SU-DHL-6 (cell line): ENCODE data around the gene DHX38.

ENCODE experiments used
- EZH2phosphoT487 ChIP-seq: fragments of 200-600 bp; sonication (generic), shearing (Covaris generic); conservative IDR thresholded peaks from 2 replicates; pipeline ENCODE4 v1.6.1; 2018; ENCODE audit warnings: mild to moderate bottlenecking, antibody characterized with exemption, low read length, moderate library complexity, mixed read lengths
- TF ChIP-seq, protein P1 (sequence below): fragments of 200-600 bp; sonication (generic); IDR thresholded peaks from one replicate; pipeline ENCODE4 v1.5.1; 2017; ENCODE audit warnings: antibody characterized with exemption, mild to moderate bottlenecking, low read length, moderate library complexity; ENCODE audit not compliant: insufficient read depth, poor library complexity, severe bottlenecking

DNA sequence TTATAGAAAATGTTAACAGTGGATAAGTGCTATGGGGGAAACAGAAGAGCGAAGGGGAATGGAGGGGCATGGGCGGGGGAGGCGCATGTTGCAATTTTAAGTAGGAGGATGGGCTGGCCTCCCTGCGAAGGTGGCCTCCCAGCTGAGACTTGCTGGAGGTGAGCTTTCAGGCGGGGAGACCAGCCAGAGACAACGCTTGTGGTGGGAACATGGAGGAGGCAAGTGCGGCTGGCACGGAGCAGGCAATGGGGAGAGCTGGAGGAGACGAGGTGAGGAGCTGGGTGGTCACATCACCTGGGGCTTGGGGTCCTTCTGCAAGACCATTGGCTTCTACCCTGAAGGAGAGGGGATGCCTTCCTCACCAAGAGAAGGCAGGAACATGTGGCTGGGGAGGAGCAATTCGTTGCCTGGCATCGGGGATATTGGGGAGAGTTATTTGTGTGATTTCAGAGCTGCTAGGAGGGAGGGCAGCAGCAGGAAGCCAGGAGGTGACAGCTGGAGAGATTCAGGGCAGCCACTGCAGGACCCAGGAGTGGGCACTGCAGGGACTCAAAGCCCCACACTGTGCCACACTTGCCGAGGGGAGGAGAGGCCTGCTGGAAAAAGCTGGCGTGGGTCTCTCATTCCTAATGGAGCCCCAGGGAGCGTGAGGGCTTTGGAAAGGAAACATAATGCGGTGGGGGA lies 43.9 kb downstream of the DHX38 start:
- TF ChIP-seq, protein P1, sequence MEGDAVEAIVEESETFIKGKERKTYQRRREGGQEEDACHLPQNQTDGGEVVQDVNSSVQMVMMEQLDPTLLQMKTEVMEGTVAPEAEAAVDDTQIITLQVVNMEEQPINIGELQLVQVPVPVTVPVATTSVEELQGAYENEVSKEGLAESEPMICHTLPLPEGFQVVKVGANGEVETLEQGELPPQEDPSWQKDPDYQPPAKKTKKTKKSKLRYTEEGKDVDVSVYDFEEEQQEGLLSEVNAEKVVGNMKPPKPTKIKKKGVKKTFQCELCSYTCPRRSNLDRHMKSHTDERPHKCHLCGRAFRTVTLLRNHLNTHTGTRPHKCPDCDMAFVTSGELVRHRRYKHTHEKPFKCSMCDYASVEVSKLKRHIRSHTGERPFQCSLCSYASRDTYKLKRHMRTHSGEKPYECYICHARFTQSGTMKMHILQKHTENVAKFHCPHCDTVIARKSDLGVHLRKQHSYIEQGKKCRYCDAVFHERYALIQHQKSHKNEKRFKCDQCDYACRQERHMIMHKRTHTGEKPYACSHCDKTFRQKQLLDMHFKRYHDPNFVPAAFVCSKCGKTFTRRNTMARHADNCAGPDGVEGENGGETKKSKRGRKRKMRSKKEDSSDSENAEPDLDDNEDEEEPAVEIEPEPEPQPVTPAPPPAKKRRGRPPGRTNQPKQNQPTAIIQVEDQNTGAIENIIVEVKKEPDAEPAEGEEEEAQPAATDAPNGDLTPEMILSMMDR: no peak
- no peak for TF ChIP-seq EZH2phosphoT487
